GM12865 (cell line): ENCODE results near the gene ANK2.

Source experiments
- DNase-seq: peaks from one replicate; pipeline ENCODE4 v3.0.0; 2010; ENCODE audit warnings: low read depth
- H3K4me3 ChIP-seq: 2 replicates; pipeline ENCODE4 v1.5.1; 2011; ENCODE audit warnings: mild to moderate bottlenecking, low read depth, low read length, control low read depth
- TF ChIP-seq, protein P1 (sequence below): IDR thresholded peaks from 2 replicates; pipeline ENCODE4 v1.5.1; 2011; ENCODE audit warnings: low read length, control low read depth, low read depth, inconsistent platforms; ENCODE audit not compliant: insufficient read depth; ENCODE audit errors: missing control alignments

ANK2 gene

DNA sequence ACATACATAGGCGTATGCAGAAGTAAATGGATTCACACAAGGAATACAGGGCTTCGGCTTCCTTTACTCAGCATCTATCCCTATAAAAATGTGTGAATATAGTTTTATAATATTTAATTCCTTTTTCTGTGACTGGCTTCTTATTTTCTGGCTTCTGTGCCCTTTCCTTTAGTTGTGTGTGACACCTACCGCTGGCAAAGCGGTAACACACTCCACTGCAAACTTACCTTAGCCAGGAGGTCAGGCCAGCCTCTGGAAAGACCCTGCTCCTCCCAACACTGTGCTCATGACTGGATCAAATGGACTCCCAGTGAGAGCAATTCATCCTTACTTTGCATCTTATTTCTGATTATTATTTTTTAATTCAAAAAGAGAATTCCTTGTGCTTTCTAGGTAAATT is 244.2 kb downstream of the ANK2 start:
- DNase-seq: no peak
- TF ChIP-seq, protein P1, sequence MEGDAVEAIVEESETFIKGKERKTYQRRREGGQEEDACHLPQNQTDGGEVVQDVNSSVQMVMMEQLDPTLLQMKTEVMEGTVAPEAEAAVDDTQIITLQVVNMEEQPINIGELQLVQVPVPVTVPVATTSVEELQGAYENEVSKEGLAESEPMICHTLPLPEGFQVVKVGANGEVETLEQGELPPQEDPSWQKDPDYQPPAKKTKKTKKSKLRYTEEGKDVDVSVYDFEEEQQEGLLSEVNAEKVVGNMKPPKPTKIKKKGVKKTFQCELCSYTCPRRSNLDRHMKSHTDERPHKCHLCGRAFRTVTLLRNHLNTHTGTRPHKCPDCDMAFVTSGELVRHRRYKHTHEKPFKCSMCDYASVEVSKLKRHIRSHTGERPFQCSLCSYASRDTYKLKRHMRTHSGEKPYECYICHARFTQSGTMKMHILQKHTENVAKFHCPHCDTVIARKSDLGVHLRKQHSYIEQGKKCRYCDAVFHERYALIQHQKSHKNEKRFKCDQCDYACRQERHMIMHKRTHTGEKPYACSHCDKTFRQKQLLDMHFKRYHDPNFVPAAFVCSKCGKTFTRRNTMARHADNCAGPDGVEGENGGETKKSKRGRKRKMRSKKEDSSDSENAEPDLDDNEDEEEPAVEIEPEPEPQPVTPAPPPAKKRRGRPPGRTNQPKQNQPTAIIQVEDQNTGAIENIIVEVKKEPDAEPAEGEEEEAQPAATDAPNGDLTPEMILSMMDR: no peak
- no peak overlapping the region for H3K4me3 ChIP-seq

DNA sequence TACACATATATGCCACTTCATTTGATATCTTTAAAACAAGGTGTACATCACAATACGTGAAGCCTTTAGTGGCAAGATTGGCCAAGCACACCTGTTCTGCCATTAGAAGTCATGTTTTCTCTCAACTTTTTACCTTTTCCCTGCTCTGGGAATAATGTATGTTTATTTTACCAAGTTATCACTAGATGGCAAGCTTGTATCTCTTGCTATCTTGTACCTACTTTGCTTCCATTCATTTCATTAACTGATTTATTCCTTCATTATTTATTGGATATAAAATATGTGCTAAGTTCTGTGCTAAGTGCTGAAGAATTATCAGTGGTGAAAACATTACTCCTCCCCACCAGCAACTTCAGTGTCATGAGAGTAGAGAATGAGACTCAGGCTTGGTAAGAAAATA is 245.5 kb downstream of the ANK2 start:
- TF ChIP-seq, protein P1: no peak
- no peak overlapping the region for H3K4me3 ChIP-seq
- DNase-seq: no peak

- DNase-seq: no peak
- TF ChIP-seq, protein P1: no peak
- no peak overlapping the region for H3K4me3 ChIP-seq
These were observed 251.0 kb downstream of the ANK2 start for GRCh38 chr4:113300471-113300928.

GRCh38 chr4:113302051-113302450 is 252.6 kb downstream of the ANK2 start:
- no peak for DNase-seq
- H3K4me3 ChIP-seq: no peak overlapping the region
- TF ChIP-seq, protein P1: no peak

DNA sequence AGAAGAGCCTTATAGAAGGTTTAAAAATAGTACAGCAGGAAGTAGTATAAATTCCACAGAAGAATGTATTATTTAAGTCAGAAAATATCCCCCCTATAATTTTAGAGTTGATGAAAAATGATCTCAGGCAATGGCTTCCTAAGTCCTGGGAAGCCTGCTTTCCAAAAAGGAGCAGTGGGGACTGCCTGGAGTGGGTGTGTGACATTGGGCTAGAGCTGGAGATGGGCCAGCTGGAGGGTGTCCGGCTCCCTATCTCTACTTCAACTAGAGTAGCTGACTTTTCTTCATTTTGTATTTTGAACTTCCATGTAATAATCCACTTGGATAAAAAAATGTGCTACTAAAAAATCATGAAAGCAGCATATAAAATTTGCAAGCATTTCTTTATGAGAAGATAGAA is 253.9 kb downstream of the ANK2 start:
- TF ChIP-seq, protein P1: no peak
- no peak for DNase-seq

DNA sequence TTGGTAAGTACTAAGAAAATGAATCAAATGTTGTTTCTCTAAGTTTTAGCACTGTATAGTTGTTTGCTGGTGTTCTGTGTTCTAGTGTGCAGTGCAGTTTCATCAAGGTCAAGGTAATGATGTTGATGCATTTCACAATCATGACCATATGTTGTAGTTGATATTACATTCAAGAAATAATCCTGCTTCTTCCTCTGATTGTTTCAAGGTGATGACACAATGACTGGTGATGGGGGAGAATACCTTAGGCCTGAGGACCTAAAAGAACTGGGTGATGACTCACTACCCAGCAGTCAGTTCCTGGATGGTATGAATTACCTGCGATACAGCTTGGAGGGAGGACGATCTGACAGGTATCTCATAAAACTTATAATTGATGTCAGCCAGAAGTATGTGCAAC is 261.6 kb downstream of the ANK2 start:
- TF ChIP-seq, protein P1: no peak
- H3K4me3 ChIP-seq: no peak overlapping the region

More for the DNA sequence above, 253.9 kb downstream of the ANK2 start:
- H3K4me3 ChIP-seq: no peak overlapping the region

DNA sequence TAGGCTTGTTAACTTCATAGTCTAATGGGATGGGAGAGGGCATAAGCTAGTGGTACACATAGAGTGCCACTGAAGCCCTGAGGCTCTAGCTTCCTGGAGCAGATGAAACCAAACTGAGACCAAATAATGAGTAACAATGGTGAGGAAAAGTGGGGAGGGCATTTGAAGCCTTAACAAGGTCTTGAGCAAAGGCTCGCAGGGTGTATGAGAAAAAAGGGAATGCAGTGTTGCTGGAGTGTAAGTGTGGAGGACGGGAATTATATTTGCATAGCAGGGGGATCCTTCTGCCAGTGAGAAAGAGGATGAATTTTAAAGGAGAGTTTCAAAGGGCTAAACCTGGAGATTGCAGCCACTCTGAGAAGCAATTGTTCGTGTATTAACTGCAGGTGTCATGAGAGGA is 263.1 kb downstream of the ANK2 start:
- DNase-seq: no peak
- no peak overlapping the region for H3K4me3 ChIP-seq
- TF ChIP-seq, protein P1: no peak

More for the DNA sequence above, 261.6 kb downstream of the ANK2 start:
- no peak for DNase-seq
